Stomach (tissue), 9 donors: Measurements from ENCODE around the gene ST6GALNAC3. TPM values are rescaled to one million over a fixed set of nuclear protein-coding genes. Genes with fewer than 3 reads are reported as not detected.

Source experiments
- DNase-seq, 2 donors: peaks; one replicate each; pipeline versions ENCODE4 v3.0.0 to v3.0.0-alpha.2; 2013 to 2019
- H3K27ac ChIP-seq, 5 donors: fragments of 200-600 bp in 4 of 5; sonication (generic) in 4 of 5; one replicate each; pipeline ENCODE4 v1.5.1; 2013 to 2019; ENCODE audit warnings: mild to moderate bottlenecking in 1 of 5, moderate library complexity in 1 of 5
- H3K27me3 ChIP-seq, 3 donors: fragments of 200-600 bp; sonication (generic); one replicate each; pipeline ENCODE4 v1.5.1; 2017 to 2019; ENCODE audit warnings: mixed run types in 1 of 3
- H3K36me3 ChIP-seq, 4 donors: fragments of 200-600 bp; sonication (generic); 1 replicate in 3 of 4; 2 replicates in 1 of 4; pipeline ENCODE4 v1.5.1; 2016 to 2019
- H3K4me1 ChIP-seq, 4 donors: fragments of 200-600 bp; sonication (generic); one replicate each; pipeline ENCODE4 v1.5.1; 2016 to 2019
- H3K4me3 ChIP-seq, 4 donors: fragments of 200-600 bp; sonication (generic) in 3 of 4; one replicate each; pipeline ENCODE4 v1.5.1; 2016 to 2019; ENCODE audit warnings: mild to moderate bottlenecking in 1 of 4
- H3K9me3 ChIP-seq, 4 donors: fragments of 200-600 bp; sonication (generic); one replicate each; pipeline ENCODE4 v1.5.1; 2016 to 2019
- EP300 ChIP-seq: sonication (generic); formaldehyde crosslinking; IDR thresholded peaks from one replicate; pipeline ENCODE4 v1.6.1; 2017; ENCODE audit warnings: antibody characterized with exemption
- POLR2A ChIP-seq, 4 donors: fragments of 450-650 bp; IDR thresholded peaks; one replicate each; pipeline ENCODE4 v1.6.1; 2016; ENCODE audit warnings: antibody characterized with exemption in 4 of 4, control low read depth in 2 of 4, mild to moderate bottlenecking in 1 of 4, moderate library complexity in 1 of 4
- POLR2AphosphoS5 ChIP-seq, 3 donors: sonication (generic); formaldehyde crosslinking; IDR thresholded peaks; one replicate each; pipeline ENCODE4 v1.6.1; 2016; ENCODE audit warnings: antibody characterized with exemption in 3 of 3
- WGBS, 5 donors: extraction: QIAGEN DNeasy Blood & Tissue Kit in 3 of 5; methylation state at CpG; one replicate each; pipeline versions ENCODE4 v1.1.5 to v1.1.7; 2013 to 2018; 5-methylcytosine and 5-hydroxymethylcytosine counted together
- intact Hi-C: fragments of 100-400 bp; cut with DNase I; formaldehyde crosslinking; loops from one replicate; pipeline ENCODE4 v1.15.1; 2023; ENCODE audit warnings: low total_unique reads
- polyA plus RNA-seq, 3 donors: library from polyadenylated mRNA; stranded (reverse); fragments of 200-250 nt; gene quantifications; one replicate each; pipeline ENCODE4 v1.2.3, GENCODE V29; 2013
- total RNA-seq, 5 donors: library from RNA; depleted of rRNA; stranded (reverse); fragments of >200 nt; gene quantifications; one replicate each; pipeline versions ENCODE4 v1.1.0 to v1.2.3, GENCODE V29; 2014 to 2016
- TF ChIP-seq, protein P1 (sequence below), 7 experiments: fragments of 450-650 bp in 4 of 7; fragments of 200-600 bp in 3 of 7; sonication (generic) in 3 of 7; IDR thresholded peaks; one replicate each; pipeline ENCODE4 v1.5.1; 2016 to 2019; ENCODE audit warnings: antibody characterized with exemption in 7 of 7, control low read depth in 2 of 7, mild to moderate bottlenecking in 1 of 7
- donor health status: healthy with polysubstance abuse.
- donor health status: Bipolar disorder and iron deficiency.
- donor health status: healthy.

ST6GALNAC3 gene
- total and polyA plus RNA-seq, 8 donors, result under 0.01 to 21.7 (median 1.2) TPM; not detected in 1

DNA sequence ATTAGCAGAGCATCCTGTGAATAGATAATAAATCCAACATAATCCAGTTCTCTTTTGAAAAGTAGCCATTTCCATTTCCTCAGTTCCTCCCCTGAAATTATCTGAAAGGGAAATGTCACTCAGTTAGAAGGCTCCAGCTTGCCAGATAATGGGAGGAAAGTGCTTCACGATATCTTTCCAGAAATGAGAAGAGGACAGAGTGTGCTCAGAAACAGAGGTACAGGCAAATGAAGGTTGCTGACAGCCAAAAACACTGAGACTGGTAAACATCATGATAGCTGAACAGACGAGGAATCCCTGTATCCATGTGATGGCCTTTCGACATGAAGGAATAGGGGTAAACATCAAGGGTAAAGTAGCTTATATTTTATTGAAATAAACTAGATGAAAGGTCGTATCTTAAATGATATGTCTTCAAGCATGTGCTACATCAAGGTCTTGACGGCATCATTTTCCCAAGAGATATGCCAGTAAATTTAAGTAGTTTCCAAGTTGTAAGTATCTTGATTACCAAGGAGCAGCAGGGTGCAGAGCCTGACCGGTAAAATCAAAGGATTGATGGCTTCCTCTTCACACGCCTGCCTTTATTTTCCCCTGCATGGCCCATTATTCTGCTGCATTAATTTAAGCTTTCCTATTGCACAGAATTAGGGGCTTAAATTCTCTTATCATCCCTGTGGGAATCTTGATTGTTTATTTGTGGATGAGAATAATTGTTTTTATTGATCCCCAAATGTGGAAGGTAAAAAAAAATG is 548.4 kb downstream of the ST6GALNAC3 start:
- no peaks in the 10 kb centered on the region for H3K4me1 ChIP-seq
- no peak for DNase-seq
- H3K27ac ChIP-seq, result no peak overlapping the region
- TF ChIP-seq, protein P1, sequence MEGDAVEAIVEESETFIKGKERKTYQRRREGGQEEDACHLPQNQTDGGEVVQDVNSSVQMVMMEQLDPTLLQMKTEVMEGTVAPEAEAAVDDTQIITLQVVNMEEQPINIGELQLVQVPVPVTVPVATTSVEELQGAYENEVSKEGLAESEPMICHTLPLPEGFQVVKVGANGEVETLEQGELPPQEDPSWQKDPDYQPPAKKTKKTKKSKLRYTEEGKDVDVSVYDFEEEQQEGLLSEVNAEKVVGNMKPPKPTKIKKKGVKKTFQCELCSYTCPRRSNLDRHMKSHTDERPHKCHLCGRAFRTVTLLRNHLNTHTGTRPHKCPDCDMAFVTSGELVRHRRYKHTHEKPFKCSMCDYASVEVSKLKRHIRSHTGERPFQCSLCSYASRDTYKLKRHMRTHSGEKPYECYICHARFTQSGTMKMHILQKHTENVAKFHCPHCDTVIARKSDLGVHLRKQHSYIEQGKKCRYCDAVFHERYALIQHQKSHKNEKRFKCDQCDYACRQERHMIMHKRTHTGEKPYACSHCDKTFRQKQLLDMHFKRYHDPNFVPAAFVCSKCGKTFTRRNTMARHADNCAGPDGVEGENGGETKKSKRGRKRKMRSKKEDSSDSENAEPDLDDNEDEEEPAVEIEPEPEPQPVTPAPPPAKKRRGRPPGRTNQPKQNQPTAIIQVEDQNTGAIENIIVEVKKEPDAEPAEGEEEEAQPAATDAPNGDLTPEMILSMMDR (IDR thresholded peaks at IDR 0.05), result no peak
- WGBS, 5 donors, result 83 to 88% (median 84%) methylated on average over 7 of the region's 7 CpGs
- H3K36me3 ChIP-seq, result no peaks in the 10 kb centered on the region
- no peaks in the 10 kb centered on the region for H3K9me3 ChIP-seq
- intact Hi-C loops, result no loop called here
- H3K27me3 ChIP-seq, result no peaks in the 10 kb centered on the region
- H3K4me3 ChIP-seq, result no peak overlapping the region

DNA sequence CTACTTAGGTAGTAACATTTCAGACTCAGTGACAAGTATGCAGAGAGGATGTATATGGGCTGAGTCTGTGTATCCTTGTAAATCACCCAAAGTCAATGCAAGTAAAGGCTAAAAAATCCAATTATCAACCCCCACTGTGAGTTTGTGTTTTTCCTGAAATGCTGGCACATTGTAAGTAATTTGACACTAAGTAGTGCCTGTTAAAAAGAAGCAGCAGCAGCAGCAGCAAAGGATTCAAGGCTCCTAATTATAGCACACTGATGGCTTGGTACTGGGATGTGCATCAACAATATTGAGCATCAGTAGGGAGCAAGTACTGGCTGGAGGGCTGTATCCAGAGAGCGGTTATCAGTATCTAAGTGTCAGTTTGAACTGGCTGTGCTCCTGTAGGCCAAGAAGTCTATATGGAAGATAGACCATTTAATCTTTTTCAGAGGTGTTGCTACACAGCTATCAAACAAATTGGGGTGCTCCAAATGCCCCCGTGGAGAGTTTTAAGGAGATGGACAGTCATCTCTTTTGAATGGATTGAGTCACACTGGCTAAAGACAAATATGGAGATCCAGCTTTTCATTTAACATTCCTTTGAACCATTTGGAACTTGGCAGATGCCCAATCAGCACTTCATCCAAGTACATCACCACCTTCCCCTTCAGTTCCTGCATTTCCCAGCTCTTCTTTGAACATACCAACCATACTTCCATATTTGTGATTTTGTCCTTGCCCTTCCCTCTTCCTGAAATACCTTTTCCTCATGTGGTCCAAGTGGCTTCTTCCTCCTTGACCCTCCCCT is 551.5 kb downstream of the ST6GALNAC3 start:
- 82 to 96% (median 88%) methylated on average over 2 of the region's 2 CpGs for WGBS, 5 donors
- Histone ChIP-seq H3K4me1 (no peaks in the 10 kb centered on the region), H3K4me3 (no peak overlapping the region), H3K27me3 (no peaks in the 10 kb centered on the region), H3K27ac (no peak overlapping the region), H3K9me3 (no peaks in the 10 kb centered on the region), H3K36me3 (no peaks in the 10 kb centered on the region)
- intact Hi-C loops, result no loop called here
- TF ChIP-seq, protein P1 (IDR thresholded peaks at IDR 0.05), result no peak
- TF ChIP-seq POLR2A (IDR thresholded peaks at IDR 0.05), result no peak
- no peak for TF ChIP-seq POLR2AphosphoS5 (IDR thresholded peaks at IDR 0.05)
- no peak for TF ChIP-seq EP300
- DNase-seq, result no peak

DNA sequence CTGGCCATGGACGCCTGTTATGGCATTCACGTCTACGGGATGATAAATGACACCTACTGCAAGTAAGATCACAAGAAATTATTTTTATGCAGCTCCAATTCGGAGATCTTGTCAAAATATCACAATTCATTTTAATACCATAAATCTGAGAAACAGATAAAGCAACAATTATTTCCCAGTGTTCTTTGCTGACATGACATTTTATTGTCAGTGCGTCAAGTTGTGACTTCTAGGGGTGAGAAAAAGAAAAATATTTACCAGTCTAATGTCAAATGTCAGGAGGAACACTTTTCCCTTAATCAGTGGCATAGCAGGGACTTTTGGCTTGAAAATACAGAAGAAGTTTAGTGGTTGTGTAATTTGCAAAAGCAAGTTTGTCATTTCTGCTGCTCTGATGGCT is 553.0 kb downstream of the ST6GALNAC3 start:
- Histone ChIP-seq H3K27me3 (no peaks in the 10 kb centered on the region), H3K9me3 (no peaks in the 10 kb centered on the region), H3K4me3 (no peak overlapping the region), H3K36me3 (no peaks in the 10 kb centered on the region), H3K4me1 (no peaks in the 10 kb centered on the region), H3K27ac (no peak overlapping the region)
- WGBS, 5 donors, result 88 to 95% (median 90%) methylated on average over 5 of the region's 5 CpGs
- DNase-seq, result no peak
- intact Hi-C loops, result no loop called here
- no peak for TF ChIP-seq POLR2A (IDR thresholded peaks at IDR 0.05)
- no peak for TF ChIP-seq EP300
- TF ChIP-seq POLR2AphosphoS5 (IDR thresholded peaks at IDR 0.05), result no peak
- TF ChIP-seq, protein P1 (IDR thresholded peaks at IDR 0.05), result no peak

DNA sequence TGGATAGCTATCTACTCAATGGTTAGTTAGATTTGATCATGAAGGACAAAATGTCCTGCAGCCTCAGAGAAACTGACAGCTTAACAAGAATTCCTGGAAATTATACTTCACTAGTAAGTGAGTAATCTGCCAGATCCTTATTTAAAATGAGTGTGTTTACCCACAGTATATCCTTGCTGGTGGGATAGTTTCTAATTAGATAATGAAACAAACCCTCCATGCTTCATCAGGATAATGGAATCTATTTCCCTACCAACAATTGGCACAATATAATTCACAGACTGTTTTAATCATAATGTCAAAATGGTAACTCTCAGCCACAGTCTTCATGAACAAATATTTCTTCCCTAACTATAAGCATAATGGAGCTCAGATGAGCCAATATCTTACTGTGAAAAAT is 553.4 kb downstream of the ST6GALNAC3 start:
- intact Hi-C loops, result no loop called here
- Histone ChIP-seq H3K4me3 (no peak overlapping the region), H3K36me3 (no peaks in the 10 kb centered on the region)

More for the DNA sequence above, 553.4 kb downstream of the ST6GALNAC3 start:
- Histone ChIP-seq H3K27me3 (no peaks in the 10 kb centered on the region), H3K27ac (no peak overlapping the region), H3K4me1 (no peaks in the 10 kb centered on the region), H3K9me3 (no peaks in the 10 kb centered on the region)
- TF ChIP-seq POLR2A (IDR thresholded peaks at IDR 0.05) (no peak), EP300 (no peak), POLR2AphosphoS5 (IDR thresholded peaks at IDR 0.05) (no peak)
- TF ChIP-seq, protein P1 (IDR thresholded peaks at IDR 0.05), result no peak
- DNase-seq, result no peak
